HepG2 (cell line): ENCODE data around the gene HSD17B8. TPM values are rescaled to one million over a fixed set of nuclear protein-coding genes. Genes with fewer than 3 reads are reported as not detected.
A peak's percentile ranks its signal among the peaks of the same experiment; 100 is the strongest.

Source experiments
- ARID2 ChIP-seq: sonication (generic); formaldehyde crosslinking; IDR thresholded peaks from 2 replicates; pipeline ENCODE4 v1.8.1; 2022; ENCODE audit warnings: mild to moderate bottlenecking, missing genetic modification reagents, borderline replicate concordance
- MTA1 ChIP-seq: sonication (generic); formaldehyde crosslinking; IDR thresholded peaks from 2 replicates; pipeline ENCODE4 v1.4.0; 2020; ENCODE audit warnings: missing genetic modification reagents, mild to moderate bottlenecking, borderline replicate concordance
- MXD4 ChIP-seq: IDR thresholded peaks from 2 replicates; pipeline ENCODE4 v1.6.1; 2016; ENCODE audit warnings: mild to moderate bottlenecking, missing biosample characterization, missing genetic modification reagents
- NFRKB ChIP-seq: fragments of 450-650 bp; IDR thresholded peaks from 2 replicates; pipeline ENCODE4 v1.6.1; 2017
- RAD21 ChIP-seq: fragments of 450-650 bp; formaldehyde crosslinking; IDR thresholded peaks from 2 replicates; pipeline ENCODE4 v1.5.0; 2020; ENCODE audit warnings: mild to moderate bottlenecking
- TARDBP ChIP-seq: sonication (generic); formaldehyde crosslinking; IDR thresholded peaks from 2 replicates; pipeline ENCODE4 v1.8.0; 2022; ENCODE audit warnings: mild to moderate bottlenecking, missing genetic modification reagents
- TEAD3 ChIP-seq: optimal IDR thresholded peaks from 2 replicates; pipeline ENCODE3; 2016; ENCODE audit warnings: borderline replicate concordance
- THRA ChIP-seq: sonication (generic); formaldehyde crosslinking; IDR thresholded peaks from 2 replicates; pipeline ENCODE4 v1.4.0; 2020; ENCODE audit warnings: missing genetic modification reagents, borderline replicate concordance
- ZBTB10 ChIP-seq: sonication (generic); formaldehyde crosslinking; IDR thresholded peaks from 2 replicates; pipeline ENCODE4 v1.4.0; 2020; ENCODE audit warnings: missing genetic modification reagents, borderline replicate concordance
- ZBTB7B ChIP-seq: sonication (generic); formaldehyde crosslinking; IDR thresholded peaks from 2 replicates; pipeline ENCODE4 v1.4.0; 2020; ENCODE audit warnings: missing genetic modification reagents
- ZEB1 ChIP-seq: IDR thresholded peaks from 2 replicates; pipeline ENCODE4 v1.6.1; 2012; ENCODE audit warnings: mild to moderate bottlenecking, low read depth, inconsistent platforms; ENCODE audit not compliant: insufficient replicate concordance
- ZNF354B ChIP-seq: sonication (generic); formaldehyde crosslinking; IDR thresholded peaks from 2 replicates; pipeline ENCODE4 v1.8.0; 2022; ENCODE audit warnings: mild to moderate bottlenecking, missing genetic modification reagents
- ZNF446 ChIP-seq: sonication (generic); formaldehyde crosslinking; IDR thresholded peaks from 2 replicates; pipeline ENCODE4 v1.5.0; 2020; ENCODE audit warnings: mild to moderate bottlenecking, missing genetic modification reagents
- ZNF547 ChIP-seq: sonication (generic); formaldehyde crosslinking; IDR thresholded peaks from 2 replicates; pipeline ENCODE4 v1.5.1; 2020; ENCODE audit warnings: mild to moderate bottlenecking, missing genetic modification reagents
- ZNF550 ChIP-seq: sonication (generic); formaldehyde crosslinking; IDR thresholded peaks from 2 replicates; pipeline ENCODE4 v1.4.0; 2020; ENCODE audit warnings: mild to moderate bottlenecking, missing genetic modification reagents, borderline replicate concordance
- polyA plus RNA-seq, 8 experiments: library from polyadenylated mRNA; depleted of rRNA in 3 of 8; stranded (reverse) in 7 of 8; unstranded in 1 of 8; fragments of >200 nt; fragmentation: Illumina TruSeq in 4 of 8; extraction: Trizol in 4 of 8; gene quantifications; 2 replicates each; pipeline versions ENCODE4 v1.2.1 to v1.2.3, GENCODE V29; 2011 to 2016; ENCODE audit warnings: low read depth in 4 of 8, missing spikeins in 1 of 8, mixed read lengths in 1 of 8; ENCODE audit not compliant: insufficient read depth in 1 of 8
- total RNA-seq, 5 experiments: library from RNA; depleted of rRNA; stranded (reverse); fragments of >200 nt; fragmentation: Illumina TruSeq; extraction: Trizol; gene quantifications; 2 replicates each; pipeline ENCODE4 v1.2.3, GENCODE V29; 2016; ENCODE audit warnings: low read depth in 1 of 5
- TF ChIP-seq, protein P1 (sequence below): sonication (generic); formaldehyde crosslinking; IDR thresholded peaks from 2 replicates; pipeline ENCODE4 v1.4.0; 2020; ENCODE audit warnings: missing genetic modification reagents
- TF ChIP-seq, protein P2 (sequence below): sonication (generic); formaldehyde crosslinking; IDR thresholded peaks from 2 replicates; pipeline ENCODE4 v1.5.0; 2020; ENCODE audit warnings: mild to moderate bottlenecking, missing genetic modification reagents

The HSD17B8 gene
- total and polyA plus RNA-seq, 2 of the 13 experiments (the other 11 are each of a cell fraction or from before 2014, with no cell fraction given), result 12.6 to 20.1 TPM

DNA sequence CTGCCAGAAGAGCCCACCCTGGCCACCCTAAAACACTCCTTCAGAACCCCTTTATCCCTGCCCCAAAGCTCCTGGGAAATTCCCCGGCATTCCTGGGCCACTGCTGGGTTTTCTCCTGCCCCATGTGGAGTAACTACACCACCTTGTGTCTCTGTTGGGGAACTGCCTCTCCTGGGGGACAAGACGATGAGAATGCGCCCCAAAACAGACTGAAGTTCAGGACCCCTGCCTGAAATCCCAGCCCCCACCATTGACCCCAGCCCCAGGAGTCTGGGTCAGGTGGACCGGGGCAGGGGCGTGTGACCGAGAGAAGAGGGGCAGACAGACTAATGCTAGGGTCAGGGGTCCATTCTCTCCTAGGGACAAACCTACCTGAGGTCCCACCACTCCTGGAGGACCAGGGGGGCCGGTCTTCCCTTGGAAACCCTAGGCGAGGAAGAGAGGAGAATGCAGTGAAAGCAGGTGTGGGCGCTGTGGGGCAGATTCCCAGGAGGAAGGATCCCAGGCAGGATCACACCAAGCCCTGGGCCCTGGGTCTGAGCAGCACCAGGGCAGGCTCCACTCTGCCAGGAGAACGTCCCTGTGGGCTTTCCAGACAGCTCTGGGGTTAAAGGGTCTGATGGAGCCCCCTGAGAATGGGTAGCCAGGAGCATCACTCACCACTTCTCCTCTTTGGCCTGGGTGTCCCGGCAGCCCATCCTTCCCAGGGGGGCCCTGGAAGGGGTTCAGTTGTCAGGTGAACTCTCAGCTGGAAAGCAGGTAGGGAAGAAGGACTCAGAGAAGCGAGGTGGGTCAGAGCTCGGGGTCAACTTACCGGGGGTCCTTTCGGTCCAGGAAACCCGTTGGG is 31.5 kb upstream of the HSD17B8 start (continued):
- TF ChIP-seq, protein P1, sequence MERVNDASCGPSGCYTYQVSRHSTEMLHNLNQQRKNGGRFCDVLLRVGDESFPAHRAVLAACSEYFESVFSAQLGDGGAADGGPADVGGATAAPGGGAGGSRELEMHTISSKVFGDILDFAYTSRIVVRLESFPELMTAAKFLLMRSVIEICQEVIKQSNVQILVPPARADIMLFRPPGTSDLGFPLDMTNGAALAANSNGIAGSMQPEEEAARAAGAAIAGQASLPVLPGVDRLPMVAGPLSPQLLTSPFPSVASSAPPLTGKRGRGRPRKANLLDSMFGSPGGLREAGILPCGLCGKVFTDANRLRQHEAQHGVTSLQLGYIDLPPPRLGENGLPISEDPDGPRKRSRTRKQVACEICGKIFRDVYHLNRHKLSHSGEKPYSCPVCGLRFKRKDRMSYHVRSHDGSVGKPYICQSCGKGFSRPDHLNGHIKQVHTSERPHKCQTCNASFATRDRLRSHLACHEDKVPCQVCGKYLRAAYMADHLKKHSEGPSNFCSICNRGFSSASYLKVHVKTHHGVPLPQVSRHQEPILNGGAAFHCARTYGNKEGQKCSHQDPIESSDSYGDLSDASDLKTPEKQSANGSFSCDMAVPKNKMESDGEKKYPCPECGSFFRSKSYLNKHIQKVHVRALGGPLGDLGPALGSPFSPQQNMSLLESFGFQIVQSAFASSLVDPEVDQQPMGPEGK (CRISPR knock-in tag), result no peak; the same call in 1 of the 2 replicates
- TF ChIP-seq RAD21 (peak; percentile 91), ZNF550 (no peak), TEAD3 (CRISPR knock-in tag) (peak; percentile 74), ZNF354B (CRISPR knock-in tag) (no peak), ZBTB10 (CRISPR knock-in tag) (peak; percentile 85), TARDBP (0 out of 2 replicates have a peak, but pooled peaks have one; percentile 25), MTA1 (no peak), THRA (CRISPR knock-in tag) (0 out of 2 replicates have a peak, but pooled peaks have one; percentile 29), ZBTB7B (CRISPR knock-in tag) (0 out of 2 replicates have a peak, but pooled peaks have one; percentile 7), ZEB1 (peak; percentile 55), ARID2 (CRISPR knock-in tag) (peak; percentile 31; the same call in 1 of the 2 replicates), ZNF446 (CRISPR knock-in tag) (no peak), ZNF547 (CRISPR knock-in tag) (no peak), MXD4 (CRISPR knock-in tag) (0 out of 2 replicates have a peak, but pooled peaks have one; percentile 39), NFRKB (no peak)
- TF ChIP-seq, protein P2, sequence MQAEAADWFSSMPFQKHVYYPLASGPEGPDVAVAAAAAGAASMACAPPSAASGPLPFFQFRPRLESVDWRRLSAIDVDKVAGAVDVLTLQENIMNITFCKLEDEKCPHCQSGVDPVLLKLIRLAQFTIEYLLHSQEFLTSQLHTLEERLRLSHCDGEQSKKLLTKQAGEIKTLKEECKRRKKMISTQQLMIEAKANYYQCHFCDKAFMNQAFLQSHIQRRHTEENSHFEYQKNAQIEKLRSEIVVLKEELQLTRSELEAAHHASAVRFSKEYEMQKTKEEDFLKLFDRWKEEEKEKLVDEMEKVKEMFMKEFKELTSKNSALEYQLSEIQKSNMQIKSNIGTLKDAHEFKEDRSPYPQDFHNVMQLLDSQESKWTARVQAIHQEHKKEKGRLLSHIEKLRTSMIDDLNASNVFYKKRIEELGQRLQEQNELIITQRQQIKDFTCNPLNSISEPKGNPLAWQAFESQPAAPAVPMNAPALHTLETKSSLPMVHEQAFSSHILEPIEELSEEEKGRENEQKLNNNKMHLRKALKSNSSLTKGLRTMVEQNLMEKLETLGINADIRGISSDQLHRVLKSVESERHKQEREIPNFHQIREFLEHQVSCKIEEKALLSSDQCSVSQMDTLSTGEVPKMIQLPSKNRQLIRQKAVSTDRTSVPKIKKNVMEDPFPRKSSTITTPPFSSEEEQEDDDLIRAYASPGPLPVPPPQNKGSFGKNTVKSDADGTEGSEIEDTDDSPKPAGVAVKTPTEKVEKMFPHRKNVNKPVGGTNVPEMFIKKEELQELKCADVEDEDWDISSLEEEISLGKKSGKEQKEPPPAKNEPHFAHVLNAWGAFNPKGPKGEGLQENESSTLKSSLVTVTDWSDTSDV (CRISPR knock-in tag), result peak; percentile 28; the same call in 1 of the 2 replicates
